PFSK-1 (cell line): Measurements from ENCODE around the gene ESR1.

ENCODE experiments used
- FOXP2 ChIP-seq: optimal IDR thresholded peaks from 2 replicates; pipeline ENCODE3; 2011; ENCODE audit warnings: borderline replicate concordance, control low read depth, inconsistent platforms; ENCODE audit not compliant: insufficient read depth; ENCODE audit errors: extremely low read length, extremely low read depth
- POLR2AphosphoS5 ChIP-seq: IDR thresholded peaks from 2 replicates; pipeline ENCODE4 v1.6.1; 2012; ENCODE audit warnings: low read depth, mild to moderate bottlenecking, control low read depth, low read length, moderate library complexity
- SIN3A ChIP-seq: IDR thresholded peaks from 2 replicates; pipeline ENCODE4 v1.6.1; 2012; ENCODE audit warnings: mild to moderate bottlenecking, low read length, moderate library complexity, borderline replicate concordance; ENCODE audit not compliant: insufficient read depth
- TAF1 ChIP-seq: IDR thresholded peaks from 2 replicates; pipeline ENCODE4 v1.6.1; 2012; ENCODE audit warnings: low read length, control low read depth, borderline replicate concordance; ENCODE audit not compliant: insufficient read depth
- TF ChIP-seq, protein P1 (sequence below), 2 experiments: IDR thresholded peaks; 2 replicates each; pipeline versions ENCODE4 v1.6.1 to v1.8.0; 2011 to 2012; ENCODE audit warnings: low read depth in 2 of 2, low read length in 2 of 2, control low read depth in 1 of 2, inconsistent platforms in 1 of 2, mild to moderate bottlenecking in 1 of 2, moderate library complexity in 1 of 2; ENCODE audit not compliant: insufficient read depth in 1 of 2

The ESR1 gene

GRCh38 chr6:152124429-152125074 is 317.1 kb downstream of the ESR1 start:
- TF ChIP-seq TAF1 (no peak), SIN3A (no peak), FOXP2 (no peak), POLR2AphosphoS5 (no peak)
- TF ChIP-seq, protein P1, sequence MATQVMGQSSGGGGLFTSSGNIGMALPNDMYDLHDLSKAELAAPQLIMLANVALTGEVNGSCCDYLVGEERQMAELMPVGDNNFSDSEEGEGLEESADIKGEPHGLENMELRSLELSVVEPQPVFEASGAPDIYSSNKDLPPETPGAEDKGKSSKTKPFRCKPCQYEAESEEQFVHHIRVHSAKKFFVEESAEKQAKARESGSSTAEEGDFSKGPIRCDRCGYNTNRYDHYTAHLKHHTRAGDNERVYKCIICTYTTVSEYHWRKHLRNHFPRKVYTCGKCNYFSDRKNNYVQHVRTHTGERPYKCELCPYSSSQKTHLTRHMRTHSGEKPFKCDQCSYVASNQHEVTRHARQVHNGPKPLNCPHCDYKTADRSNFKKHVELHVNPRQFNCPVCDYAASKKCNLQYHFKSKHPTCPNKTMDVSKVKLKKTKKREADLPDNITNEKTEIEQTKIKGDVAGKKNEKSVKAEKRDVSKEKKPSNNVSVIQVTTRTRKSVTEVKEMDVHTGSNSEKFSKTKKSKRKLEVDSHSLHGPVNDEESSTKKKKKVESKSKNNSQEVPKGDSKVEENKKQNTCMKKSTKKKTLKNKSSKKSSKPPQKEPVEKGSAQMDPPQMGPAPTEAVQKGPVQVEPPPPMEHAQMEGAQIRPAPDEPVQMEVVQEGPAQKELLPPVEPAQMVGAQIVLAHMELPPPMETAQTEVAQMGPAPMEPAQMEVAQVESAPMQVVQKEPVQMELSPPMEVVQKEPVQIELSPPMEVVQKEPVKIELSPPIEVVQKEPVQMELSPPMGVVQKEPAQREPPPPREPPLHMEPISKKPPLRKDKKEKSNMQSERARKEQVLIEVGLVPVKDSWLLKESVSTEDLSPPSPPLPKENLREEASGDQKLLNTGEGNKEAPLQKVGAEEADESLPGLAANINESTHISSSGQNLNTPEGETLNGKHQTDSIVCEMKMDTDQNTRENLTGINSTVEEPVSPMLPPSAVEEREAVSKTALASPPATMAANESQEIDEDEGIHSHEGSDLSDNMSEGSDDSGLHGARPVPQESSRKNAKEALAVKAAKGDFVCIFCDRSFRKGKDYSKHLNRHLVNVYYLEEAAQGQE (IDR thresholded peaks at IDR 0.05; ENCODE audit: insufficient read depth in 1 of 2, low read depth in 2 of 2, low read length in 2 of 2) = no peak

DNA sequence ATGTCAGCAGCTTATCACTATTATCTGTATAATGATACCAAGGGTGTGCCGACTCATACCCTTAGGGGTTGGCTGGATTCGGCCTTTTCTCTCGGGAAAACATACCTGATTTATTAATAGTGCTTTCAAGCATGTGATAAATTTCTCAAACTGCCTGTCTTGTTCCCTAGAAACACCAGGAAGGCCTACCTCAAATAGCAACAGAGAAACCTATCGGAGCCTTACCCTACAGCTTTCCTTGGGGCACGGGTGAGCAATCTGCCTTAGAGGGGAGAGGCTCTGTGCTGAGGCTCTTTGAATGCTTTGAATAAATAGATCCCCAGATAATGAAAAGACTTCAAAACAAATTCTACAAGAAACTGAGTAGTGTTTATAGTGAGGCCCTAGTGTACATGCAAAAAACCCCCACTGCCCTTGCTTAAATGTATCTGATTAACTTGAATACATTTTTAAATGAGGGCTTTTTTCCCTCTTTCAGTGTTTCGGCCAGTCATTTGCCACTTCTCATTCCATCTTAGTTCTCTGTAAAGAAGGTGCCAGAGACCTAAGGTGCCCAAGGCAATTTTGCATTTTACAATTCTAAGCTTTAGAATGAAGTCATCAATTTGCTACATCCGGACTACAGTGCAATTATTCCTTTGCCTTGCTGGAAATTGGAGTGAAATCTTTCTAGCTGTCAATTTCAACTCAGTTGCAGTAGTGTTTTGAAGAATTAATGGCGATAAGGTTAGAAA is 320.1 kb downstream of the ESR1 start:
- TF ChIP-seq FOXP2 (no peak), POLR2AphosphoS5 (no peak), TAF1 (no peak), SIN3A (no peak)
- TF ChIP-seq, protein P1 (IDR thresholded peaks at IDR 0.05; ENCODE audit: insufficient read depth in 1 of 2, low read depth in 2 of 2, low read length in 2 of 2) = no peak

- TF ChIP-seq POLR2AphosphoS5 (no peak), FOXP2 (no peak), TAF1 (no peak), SIN3A (no peak)
- TF ChIP-seq, protein P1 (IDR thresholded peaks at IDR 0.05; ENCODE audit: insufficient read depth in 1 of 2, low read depth in 2 of 2, low read length in 2 of 2) = no peak
Observed at GRCh38 chr6:152129691-152130151, 322.2 kb downstream of the ESR1 start.

- TF ChIP-seq SIN3A (no peak), POLR2AphosphoS5 (no peak), TAF1 (no peak), FOXP2 (no peak)
- TF ChIP-seq, protein P1 (IDR thresholded peaks at IDR 0.05; ENCODE audit: insufficient read depth in 1 of 2, low read depth in 2 of 2, low read length in 2 of 2) = no peak
Observed at GRCh38 chr6:152130441-152130840, 323.0 kb downstream of the ESR1 start.
